ENCODE data around the gene CCDC78.

DNA sequence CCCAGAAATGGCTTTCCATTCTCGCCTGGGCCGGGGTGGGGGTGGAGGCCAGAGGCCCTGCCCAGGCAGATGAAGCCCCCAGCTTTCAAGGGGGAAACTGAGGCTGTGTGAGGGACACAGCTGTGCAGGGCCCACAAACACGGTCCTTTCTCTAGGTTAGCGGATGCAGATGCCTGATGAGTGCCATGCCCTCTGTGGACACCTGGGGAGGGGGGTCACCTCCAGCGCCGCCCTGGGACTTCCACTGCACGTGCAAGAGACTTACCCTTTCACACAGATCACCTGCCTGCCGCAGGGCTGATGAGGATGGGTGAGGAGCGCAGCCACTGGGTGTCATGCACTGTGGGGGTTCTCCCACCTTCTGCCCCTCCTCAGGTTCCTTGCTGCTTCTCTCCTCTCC is 7.9 kb downstream of the CCDC78 start:
- TF ChIP-seq SIN3A (IDR thresholded peaks at IDR 0.05; ENCODE audit: borderline replicate concordance, insufficient read depth, low read length) = no peak
- no peak for TF ChIP-seq POLR2AphosphoS5 (IDR thresholded peaks at IDR 0.05; ENCODE audit: low read depth, low read length)
- TF ChIP-seq, protein P1, sequence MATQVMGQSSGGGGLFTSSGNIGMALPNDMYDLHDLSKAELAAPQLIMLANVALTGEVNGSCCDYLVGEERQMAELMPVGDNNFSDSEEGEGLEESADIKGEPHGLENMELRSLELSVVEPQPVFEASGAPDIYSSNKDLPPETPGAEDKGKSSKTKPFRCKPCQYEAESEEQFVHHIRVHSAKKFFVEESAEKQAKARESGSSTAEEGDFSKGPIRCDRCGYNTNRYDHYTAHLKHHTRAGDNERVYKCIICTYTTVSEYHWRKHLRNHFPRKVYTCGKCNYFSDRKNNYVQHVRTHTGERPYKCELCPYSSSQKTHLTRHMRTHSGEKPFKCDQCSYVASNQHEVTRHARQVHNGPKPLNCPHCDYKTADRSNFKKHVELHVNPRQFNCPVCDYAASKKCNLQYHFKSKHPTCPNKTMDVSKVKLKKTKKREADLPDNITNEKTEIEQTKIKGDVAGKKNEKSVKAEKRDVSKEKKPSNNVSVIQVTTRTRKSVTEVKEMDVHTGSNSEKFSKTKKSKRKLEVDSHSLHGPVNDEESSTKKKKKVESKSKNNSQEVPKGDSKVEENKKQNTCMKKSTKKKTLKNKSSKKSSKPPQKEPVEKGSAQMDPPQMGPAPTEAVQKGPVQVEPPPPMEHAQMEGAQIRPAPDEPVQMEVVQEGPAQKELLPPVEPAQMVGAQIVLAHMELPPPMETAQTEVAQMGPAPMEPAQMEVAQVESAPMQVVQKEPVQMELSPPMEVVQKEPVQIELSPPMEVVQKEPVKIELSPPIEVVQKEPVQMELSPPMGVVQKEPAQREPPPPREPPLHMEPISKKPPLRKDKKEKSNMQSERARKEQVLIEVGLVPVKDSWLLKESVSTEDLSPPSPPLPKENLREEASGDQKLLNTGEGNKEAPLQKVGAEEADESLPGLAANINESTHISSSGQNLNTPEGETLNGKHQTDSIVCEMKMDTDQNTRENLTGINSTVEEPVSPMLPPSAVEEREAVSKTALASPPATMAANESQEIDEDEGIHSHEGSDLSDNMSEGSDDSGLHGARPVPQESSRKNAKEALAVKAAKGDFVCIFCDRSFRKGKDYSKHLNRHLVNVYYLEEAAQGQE (IDR thresholded peaks at IDR 0.05; ENCODE audit: insufficient read depth in 1 of 2, low read depth in 2 of 2, low read length in 2 of 2) = no peak
- no peak for TF ChIP-seq TAF1 (IDR thresholded peaks at IDR 0.05; ENCODE audit: borderline replicate concordance, insufficient read depth, low read length)
